ENCODE data around the gene CDR2L. TPM values are rescaled to one million over a fixed set of nuclear protein-coding genes. Genes with fewer than 3 reads are reported as not detected.

Gene CDR2L
- total RNA-seq, 1 experiment from 2014 or later: 32.7 TPM

- in situ Hi-C loops (cut with HindIII; ENCODE audit: low pct_unique_long_range_greater_than_20kb, low sequenced_read_pairs): no loop called here
- no peak for DNase-seq (ENCODE audit: low read depth)
Observed at GRCh38 chr17:75049057-75049456, 61.6 kb downstream of the CDR2L start.

DNA sequence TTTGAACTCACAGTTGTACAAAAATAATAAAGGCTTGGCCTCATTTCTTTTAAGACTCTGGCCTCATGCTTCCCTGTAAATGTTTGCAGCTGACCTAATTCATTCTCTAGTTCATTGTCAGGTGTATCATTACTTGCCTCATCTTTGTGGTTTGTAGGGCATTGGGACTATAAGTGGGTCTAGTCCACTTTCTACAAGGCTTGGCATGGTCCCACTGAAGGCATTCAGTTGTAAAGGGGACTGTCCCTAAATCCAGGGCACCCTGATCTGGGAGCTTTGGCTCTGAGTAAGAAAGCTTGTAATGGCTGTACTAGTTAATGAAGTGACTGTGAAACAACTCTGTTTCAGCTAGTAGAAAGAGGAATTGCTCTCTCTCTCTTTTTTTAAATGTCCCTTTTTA, 62.3 kb downstream of the CDR2L start:
- in situ Hi-C loops (cut with HindIII; ENCODE audit: low pct_unique_long_range_greater_than_20kb, low sequenced_read_pairs): no loop called here
- no peak for DNase-seq (ENCODE audit: low read depth)

DNA sequence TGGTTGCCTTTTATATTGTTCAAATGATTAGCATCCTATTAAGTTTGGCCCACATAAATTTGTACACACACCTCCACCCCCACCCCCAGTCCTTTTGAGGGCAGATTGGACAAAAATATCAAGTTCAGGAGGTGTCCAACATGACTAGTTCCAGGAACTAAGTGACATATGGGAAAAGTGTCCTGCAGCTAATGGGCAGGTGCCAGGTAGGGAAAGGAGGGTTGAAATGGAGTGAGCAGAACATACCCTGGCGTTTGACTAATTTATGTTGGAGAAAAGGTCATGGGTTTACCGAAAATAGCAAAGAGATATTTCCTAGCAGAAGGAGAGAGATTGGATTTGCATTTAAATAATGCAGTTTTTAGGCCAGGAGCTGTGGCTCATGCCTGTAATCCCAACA, 64.5 kb downstream of the CDR2L start:
- DNase-seq (ENCODE audit: low read depth): no peak
- in situ Hi-C loops (cut with HindIII; ENCODE audit: low pct_unique_long_range_greater_than_20kb, low sequenced_read_pairs): no loop called here

Other genes starting within 250 kb of the CDR2L start
- gene NHERF1, start 239.0 kb upstream of the CDR2L start, total RNA-seq (2014; rRNA removed; shearing (Covaris generic); ENCODE audit: low replicate concordance): 5.2 and 21.0 TPM in 2 replicates
- gene NAT9, start 211.3 kb upstream of the CDR2L start, total RNA-seq (2014; rRNA removed; shearing (Covaris generic); ENCODE audit: low replicate concordance): 36.6 and 36.8 TPM in 2 replicates
- 0.51 and 1.3 TPM in 2 replicates for gene GRIN2C, start 127.7 kb upstream of the CDR2L start, total RNA-seq (2014; rRNA removed; shearing (Covaris generic); ENCODE audit: low replicate concordance)
- 99.8 and 108 TPM in 2 replicates for gene FDXR, start 114.6 kb upstream of the CDR2L start, total RNA-seq (2014; rRNA removed; shearing (Covaris generic); ENCODE audit: low replicate concordance)
- not detected in 2 replicates for gene FADS6, start 94.0 kb upstream of the CDR2L start, total RNA-seq (2014; rRNA removed; shearing (Covaris generic); ENCODE audit: low replicate concordance)
- not detected in 2 replicates for gene USH1G, start 64.4 kb upstream of the CDR2L start, total RNA-seq (2014; rRNA removed; shearing (Covaris generic); ENCODE audit: low replicate concordance)
- not detected in 2 replicates for gene OTOP2, start 63.4 kb upstream of the CDR2L start, total RNA-seq (2014; rRNA removed; shearing (Covaris generic); ENCODE audit: low replicate concordance)
- gene OTOP3, start 51.7 kb upstream of the CDR2L start, total RNA-seq (2014; rRNA removed; shearing (Covaris generic); ENCODE audit: low replicate concordance): not detected in 2 replicates
- 0.10 TPM in 1 of 2 replicates, not detected in the other for gene HID1, start 14.9 kb upstream of the CDR2L start, total RNA-seq (2014; rRNA removed; shearing (Covaris generic); ENCODE audit: low replicate concordance)
- 58.8 and 82.1 TPM in 2 replicates for gene MRPL58, start 25.0 kb downstream of the CDR2L start, total RNA-seq (2014; rRNA removed; shearing (Covaris generic); ENCODE audit: low replicate concordance)
- gene ATP5PD, start 59.3 kb downstream of the CDR2L start, total RNA-seq (2014; rRNA removed; shearing (Covaris generic); ENCODE audit: low replicate concordance): 289 and 430 TPM in 2 replicates
- gene KCTD2, start 59.6 kb downstream of the CDR2L start, total RNA-seq (2014; rRNA removed; shearing (Covaris generic); ENCODE audit: low replicate concordance): 17.9 and 26.6 TPM in 2 replicates
- 3.0 and 4.4 TPM in 2 replicates for gene SLC16A5, start 100.3 kb downstream of the CDR2L start, total RNA-seq (2014; rRNA removed; shearing (Covaris generic); ENCODE audit: low replicate concordance)
- gene ARMC7, start 122.3 kb downstream of the CDR2L start, total RNA-seq (2014; rRNA removed; shearing (Covaris generic); ENCODE audit: low replicate concordance): 15.8 and 17.4 TPM in 2 replicates
- 135 and 304 TPM in 2 replicates for gene NT5C, start 144.1 kb downstream of the CDR2L start, total RNA-seq (2014; rRNA removed; shearing (Covaris generic); ENCODE audit: low replicate concordance)
- gene JPT1, start 166.9 kb downstream of the CDR2L start, total RNA-seq (2014; rRNA removed; shearing (Covaris generic); ENCODE audit: low replicate concordance): 276 and 299 TPM in 2 replicates
- gene SUMO2, start 195.3 kb downstream of the CDR2L start, total RNA-seq (2014; rRNA removed; shearing (Covaris generic); ENCODE audit: low replicate concordance): 157 and 161 TPM in 2 replicates
- 71.4 and 87.8 TPM in 2 replicates for gene NUP85, start 218.0 kb downstream of the CDR2L start, total RNA-seq (2014; rRNA removed; shearing (Covaris generic); ENCODE audit: low replicate concordance)